ENCODE results near the gene RECK. TPM values are rescaled to one million over a fixed set of nuclear protein-coding genes. Genes with fewer than 3 reads are reported as not detected.

The RECK gene
- total RNA-seq, 1 donor from 2014 or later, result 25.7 TPM

DNA sequence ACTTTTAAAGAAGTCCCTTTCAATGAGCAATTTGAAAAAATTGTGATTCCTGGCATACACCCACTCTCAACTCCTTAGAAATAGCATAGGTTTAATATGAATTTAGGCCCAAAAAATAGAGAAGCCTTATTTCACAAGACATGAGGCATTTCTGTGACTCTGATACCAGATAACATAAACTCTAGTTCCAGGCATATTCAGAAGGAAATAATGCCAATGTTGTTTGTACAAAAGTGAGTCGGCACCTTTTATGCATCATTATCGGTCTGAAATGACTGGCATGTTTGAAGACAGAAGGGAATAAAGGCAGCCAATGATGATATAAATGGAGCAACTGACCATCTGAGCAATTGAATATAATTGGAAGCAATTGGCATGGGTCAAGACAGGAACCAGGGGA, 19.4 kb upstream of the RECK start:
- Mint-ChIP-seq H3K27ac (ENCODE audit: unreplicated experiment) (no peak overlapping the region), H3K4me3 (ENCODE audit: unreplicated experiment) (no peak overlapping the region), H3K27me3 (ENCODE audit: unreplicated experiment) (no peaks in the 10 kb centered on the region), H3K36me3 (ENCODE audit: unreplicated experiment) (no peaks in the 10 kb centered on the region), H3K9me3 (ENCODE audit: unreplicated experiment) (no peaks in the 10 kb centered on the region), H3K4me1 (ENCODE audit: unreplicated experiment) (no peaks in the 10 kb centered on the region)
- DNase-seq (ENCODE audit: extremely low spot score, unreplicated experiment), result no peak
- TF ChIP-seq, protein P1, sequence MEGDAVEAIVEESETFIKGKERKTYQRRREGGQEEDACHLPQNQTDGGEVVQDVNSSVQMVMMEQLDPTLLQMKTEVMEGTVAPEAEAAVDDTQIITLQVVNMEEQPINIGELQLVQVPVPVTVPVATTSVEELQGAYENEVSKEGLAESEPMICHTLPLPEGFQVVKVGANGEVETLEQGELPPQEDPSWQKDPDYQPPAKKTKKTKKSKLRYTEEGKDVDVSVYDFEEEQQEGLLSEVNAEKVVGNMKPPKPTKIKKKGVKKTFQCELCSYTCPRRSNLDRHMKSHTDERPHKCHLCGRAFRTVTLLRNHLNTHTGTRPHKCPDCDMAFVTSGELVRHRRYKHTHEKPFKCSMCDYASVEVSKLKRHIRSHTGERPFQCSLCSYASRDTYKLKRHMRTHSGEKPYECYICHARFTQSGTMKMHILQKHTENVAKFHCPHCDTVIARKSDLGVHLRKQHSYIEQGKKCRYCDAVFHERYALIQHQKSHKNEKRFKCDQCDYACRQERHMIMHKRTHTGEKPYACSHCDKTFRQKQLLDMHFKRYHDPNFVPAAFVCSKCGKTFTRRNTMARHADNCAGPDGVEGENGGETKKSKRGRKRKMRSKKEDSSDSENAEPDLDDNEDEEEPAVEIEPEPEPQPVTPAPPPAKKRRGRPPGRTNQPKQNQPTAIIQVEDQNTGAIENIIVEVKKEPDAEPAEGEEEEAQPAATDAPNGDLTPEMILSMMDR (IDR thresholded peaks at IDR 0.05), result no peak

DNA sequence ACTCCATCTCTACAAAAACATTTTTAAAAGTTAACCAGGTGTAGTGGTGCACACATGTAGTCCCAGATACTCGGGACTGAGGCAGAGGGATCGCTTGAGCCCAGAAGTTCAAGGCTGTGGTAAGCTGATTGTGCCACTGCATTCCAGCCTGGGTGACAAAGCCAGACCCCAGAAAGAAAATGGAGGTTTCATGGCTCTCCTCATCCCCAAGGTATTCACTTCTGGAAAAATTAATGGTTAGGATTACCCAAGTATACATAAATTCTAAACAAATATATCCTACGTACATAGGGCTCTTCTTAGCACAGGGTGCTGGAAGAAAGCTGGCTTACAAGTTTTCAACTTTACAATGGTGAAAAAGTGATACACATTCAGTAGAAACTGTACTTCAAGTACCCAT, 18.6 kb upstream of the RECK start:
- no peaks in the 10 kb centered on the region for H3K27me3 Mint-ChIP-seq (ENCODE audit: unreplicated experiment)
- H3K36me3 Mint-ChIP-seq (ENCODE audit: unreplicated experiment), result no peaks in the 10 kb centered on the region
- TF ChIP-seq, protein P1 (IDR thresholded peaks at IDR 0.05), result no peak
- no peaks in the 10 kb centered on the region for H3K4me1 Mint-ChIP-seq (ENCODE audit: unreplicated experiment)
- DNase-seq (ENCODE audit: extremely low spot score, unreplicated experiment), result no peak
- no peak overlapping the region for H3K27ac Mint-ChIP-seq (ENCODE audit: unreplicated experiment)
- no peak overlapping the region for H3K4me3 Mint-ChIP-seq (ENCODE audit: unreplicated experiment)
- no peaks in the 10 kb centered on the region for H3K9me3 Mint-ChIP-seq (ENCODE audit: unreplicated experiment)

DNA sequence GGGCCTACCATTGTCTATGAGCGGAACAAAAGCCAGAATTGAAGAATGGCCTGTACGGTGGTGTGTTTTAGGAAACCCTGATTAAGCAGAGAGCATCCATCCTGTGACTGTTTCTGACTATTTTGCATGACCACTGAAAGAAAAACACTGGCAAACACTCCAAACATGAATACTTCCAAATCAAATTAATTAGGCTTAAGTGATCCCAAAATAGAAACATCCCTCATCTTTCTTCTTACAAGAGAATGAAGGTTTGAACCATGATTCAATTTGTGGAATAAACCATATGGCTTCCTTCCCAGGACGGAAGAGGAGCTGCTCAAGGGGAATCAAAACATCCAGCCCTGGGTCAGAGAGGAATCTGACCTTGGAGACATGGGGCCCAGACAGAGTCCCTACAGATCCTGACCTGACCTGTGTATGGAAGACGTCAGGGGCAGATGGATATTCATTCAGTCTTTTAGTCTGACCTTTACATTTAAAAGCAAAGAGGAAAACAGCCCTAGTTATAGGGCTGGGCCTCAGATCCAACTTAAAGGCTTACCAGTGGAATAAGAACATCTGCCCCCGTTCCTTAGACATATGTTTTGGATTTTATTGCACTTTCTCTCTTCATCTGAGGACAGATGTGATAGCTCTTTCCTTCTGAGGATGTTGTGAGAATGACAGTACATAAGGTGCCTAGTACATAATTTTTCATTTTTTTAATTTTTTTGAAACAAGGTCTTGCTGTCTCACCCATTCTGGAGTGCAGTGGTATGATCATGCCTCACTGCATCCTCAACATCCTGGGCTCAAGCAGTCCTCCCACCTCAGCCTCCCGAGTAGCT, 17.6 kb upstream of the RECK start:
- H3K9me3 Mint-ChIP-seq (ENCODE audit: unreplicated experiment), result no peaks in the 10 kb centered on the region
- TF ChIP-seq, protein P1 (IDR thresholded peaks at IDR 0.05), result no peak
- DNase-seq (ENCODE audit: extremely low spot score, unreplicated experiment), result no peak
- no peak overlapping the region for H3K27ac Mint-ChIP-seq (ENCODE audit: unreplicated experiment)
- no peak overlapping the region for H3K4me3 Mint-ChIP-seq (ENCODE audit: unreplicated experiment)
- no peaks in the 10 kb centered on the region for H3K27me3 Mint-ChIP-seq (ENCODE audit: unreplicated experiment)
- H3K4me1 Mint-ChIP-seq (ENCODE audit: unreplicated experiment), result no peaks in the 10 kb centered on the region
- no peaks in the 10 kb centered on the region for H3K36me3 Mint-ChIP-seq (ENCODE audit: unreplicated experiment)

DNA sequence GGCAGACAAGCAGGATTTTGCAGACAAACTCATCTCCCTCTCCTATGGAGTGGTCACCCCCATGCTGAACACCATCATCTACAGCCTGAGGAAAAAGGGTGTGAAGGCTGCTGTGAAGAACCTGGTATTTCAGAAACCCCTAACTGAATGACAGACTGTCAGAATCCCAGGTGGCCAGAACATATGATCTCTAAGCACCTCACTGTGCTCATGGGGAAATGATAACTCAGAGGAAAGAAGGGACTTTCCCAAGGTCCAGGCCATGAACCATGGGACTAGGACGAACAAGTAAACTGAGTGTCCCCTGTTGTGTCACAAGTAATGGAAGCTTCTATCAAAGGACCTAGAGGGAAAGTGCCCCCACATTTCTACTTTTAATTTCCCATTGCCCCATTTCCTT, 14.7 kb upstream of the RECK start:
- no peaks in the 10 kb centered on the region for H3K9me3 Mint-ChIP-seq (ENCODE audit: unreplicated experiment)
- no peak overlapping the region for H3K4me3 Mint-ChIP-seq (ENCODE audit: unreplicated experiment)
- TF ChIP-seq, protein P1 (IDR thresholded peaks at IDR 0.05), result no peak
- H3K36me3 Mint-ChIP-seq (ENCODE audit: unreplicated experiment), result no peaks in the 10 kb centered on the region
- H3K27ac Mint-ChIP-seq (ENCODE audit: unreplicated experiment), result no peak overlapping the region
- no peaks in the 10 kb centered on the region for H3K27me3 Mint-ChIP-seq (ENCODE audit: unreplicated experiment)
- no peaks in the 10 kb centered on the region for H3K4me1 Mint-ChIP-seq (ENCODE audit: unreplicated experiment)
- DNase-seq (ENCODE audit: extremely low spot score, unreplicated experiment), result no peak

DNA sequence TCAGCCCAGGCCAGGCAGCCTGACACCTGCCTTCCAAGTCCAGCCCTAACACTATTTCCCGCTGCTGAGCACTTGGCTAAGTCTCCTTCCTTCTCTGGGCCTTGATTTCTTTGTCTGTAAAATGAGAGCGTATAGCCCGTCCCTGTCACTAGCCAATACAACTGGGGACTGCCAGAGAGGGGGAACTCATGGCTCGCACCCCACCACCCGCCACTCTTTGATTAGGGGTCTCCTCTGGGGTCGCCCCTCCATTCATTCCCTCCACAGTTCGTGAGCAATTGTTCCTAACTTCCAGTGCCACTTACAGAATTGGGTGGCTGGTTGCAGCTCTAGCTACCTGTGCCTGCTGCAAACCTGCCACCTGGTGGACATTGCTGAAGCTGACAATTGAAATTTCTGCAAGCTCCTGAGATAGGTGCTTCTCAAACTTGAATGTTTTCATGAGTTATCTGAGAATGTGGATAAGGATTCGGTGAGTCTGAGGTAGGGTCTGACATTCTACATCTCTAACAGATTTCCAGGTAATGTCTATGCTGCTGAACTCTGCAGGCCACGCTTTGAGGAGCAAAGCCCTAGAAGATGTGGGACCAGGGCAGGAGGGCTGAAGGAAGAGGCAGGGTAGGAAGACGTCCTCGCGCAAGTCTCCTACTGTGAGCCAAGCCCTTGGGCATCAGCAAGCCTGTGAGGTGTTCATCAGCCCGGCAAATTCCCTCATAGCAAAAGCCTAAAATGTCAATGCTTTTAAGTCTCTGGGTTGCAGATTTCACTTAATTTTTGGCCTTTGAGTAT, 13.3 kb upstream of the RECK start:
- Mint-ChIP-seq H3K27me3 (ENCODE audit: unreplicated experiment) (no peaks in the 10 kb centered on the region), H3K9me3 (ENCODE audit: unreplicated experiment) (no peaks in the 10 kb centered on the region), H3K27ac (ENCODE audit: unreplicated experiment) (no peak overlapping the region), H3K36me3 (ENCODE audit: unreplicated experiment) (no peaks in the 10 kb centered on the region), H3K4me1 (ENCODE audit: unreplicated experiment) (no peaks in the 10 kb centered on the region), H3K4me3 (ENCODE audit: unreplicated experiment) (no peak overlapping the region)
- peak; percentile 88 for DNase-seq (ENCODE audit: extremely low spot score, unreplicated experiment)
- TF ChIP-seq, protein P1 (IDR thresholded peaks at IDR 0.05), result peak; percentile 92

Measured in osteocyte (in vitro differentiated cells).